ENCODE measurements around the gene TNF.

DNA sequence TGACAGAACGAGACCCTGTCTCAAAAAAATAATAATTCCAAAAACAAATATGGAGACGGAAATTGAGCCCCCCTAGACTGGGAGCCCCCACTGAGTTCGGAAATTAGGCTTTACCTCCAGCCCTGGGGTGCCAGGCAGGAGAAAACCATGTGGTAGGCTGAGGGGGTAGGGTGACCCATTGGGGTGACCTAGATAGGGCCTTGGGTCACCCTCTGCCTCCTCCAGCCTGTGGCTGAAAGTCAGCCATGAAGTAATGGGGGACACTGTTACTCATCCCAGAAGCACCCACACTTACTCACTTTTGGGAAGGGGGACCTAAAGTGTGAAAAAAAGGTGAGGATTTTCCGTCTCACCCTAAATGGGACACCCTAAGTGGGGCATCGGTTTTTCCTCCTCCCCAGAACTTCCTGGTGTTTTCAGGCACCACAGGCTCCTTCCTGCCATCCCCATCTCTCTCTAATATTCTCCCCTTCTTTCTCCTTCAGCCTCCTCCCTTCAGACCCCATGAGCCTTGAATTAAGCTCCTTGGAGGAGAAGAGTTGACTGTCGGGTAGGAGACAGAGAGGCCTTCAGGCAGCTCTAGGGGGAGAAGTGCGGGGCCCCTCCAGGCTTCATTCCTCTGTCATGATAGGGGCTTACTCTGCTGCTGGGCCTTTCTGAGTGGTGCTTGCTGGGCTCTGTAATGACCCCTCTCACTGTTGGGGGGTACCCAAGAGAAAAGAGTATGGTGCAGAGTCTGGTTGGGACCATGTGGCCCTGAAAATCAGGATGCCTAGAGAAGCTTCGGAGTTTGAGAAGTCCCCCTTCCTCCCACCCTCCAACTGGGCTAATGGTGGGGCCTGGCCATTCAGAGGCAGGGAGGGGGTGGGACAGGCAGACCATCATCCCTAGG lies 4.4 kb downstream of the TNF start:
- no peak for TF ChIP-seq SUZ12 (IDR thresholded peaks at IDR 0.05; ENCODE audit: extremely low read depth, insufficient read depth, insufficient read length)
- TF ChIP-seq ZNF274 (IDR thresholded peaks at IDR 0.05; ENCODE audit: low read depth, low read length) = no peak
